NCI-H510A (cell line): ENCODE data around the gene DCDC2.
"Not testable (repeated sequence)": the region's sequence is repeated elsewhere in the genome, so short reads cannot be mapped to it uniquely, and the experiment has no call there.

ENCODE experiments used
- DNase-seq: peaks from one replicate; lab custom pipeline; 2025; lab: John Stamatoyannopoulos, UW

DCDC2 gene

GRCh38 chr6:24223115-24223919, 134.5 kb downstream of the DCDC2 start:
- no peak for DNase-seq

- no peak for DNase-seq
Measured at GRCh38 chr6:24219670-24220069, 138.2 kb downstream of the DCDC2 start.

GRCh38 chr6:24214984-24215383, 142.9 kb downstream of the DCDC2 start:
- DNase-seq = no peak

- no peak for DNase-seq
Measured at GRCh38 chr6:24207413-24207812, 150.4 kb downstream of the DCDC2 start.

- DNase-seq = no peak
Measured at GRCh38 chr6:24205020-24205492, 152.8 kb downstream of the DCDC2 start.

GRCh38 chr6:24204113-24204512, 153.7 kb downstream of the DCDC2 start:
- not testable (repeated sequence) for DNase-seq

- no peak for DNase-seq
Measured at GRCh38 chr6:24197892-24198291, 160.0 kb downstream of the DCDC2 start.

GRCh38 chr6:24195836-24196597, 161.8 kb downstream of the DCDC2 start:
- DNase-seq = no peak

GRCh38 chr6:24194978-24195700, 162.7 kb downstream of the DCDC2 start:
- no peak for DNase-seq

- DNase-seq = no peak
Measured at GRCh38 chr6:24193364-24193763, 164.5 kb downstream of the DCDC2 start.

GRCh38 chr6:24191346-24191745, 166.5 kb downstream of the DCDC2 start:
- no peak for DNase-seq

GRCh38 chr6:24188578-24189080, 169.2 kb downstream of the DCDC2 start:
- DNase-seq = no peak

- no peak for DNase-seq
Measured at GRCh38 chr6:24187965-24188577, 169.8 kb downstream of the DCDC2 start.

GRCh38 chr6:24186349-24186748, 171.5 kb downstream of the DCDC2 start:
- DNase-seq = no peak

- no peak for DNase-seq
Measured at GRCh38 chr6:24183584-24183983, 174.3 kb downstream of the DCDC2 start.

- DNase-seq = no peak
Measured at GRCh38 chr6:24157886-24158285, 200.0 kb downstream of the DCDC2 start.

- DNase-seq = no peak
Measured at GRCh38 chr6:24154121-24154520, 203.7 kb downstream of the DCDC2 start.

- DNase-seq = no peak
Measured at GRCh38 chr6:24152014-24152413, 205.8 kb downstream of the DCDC2 start.

- no peak for DNase-seq
Measured at GRCh38 chr6:24149836-24150235, 208.0 kb downstream of the DCDC2 start.

- no peak for DNase-seq
Measured at GRCh38 chr6:24149296-24149695, 208.6 kb downstream of the DCDC2 start.

GRCh38 chr6:24148684-24149083, 209.2 kb downstream of the DCDC2 start:
- no peak for DNase-seq

- no peak for DNase-seq
Measured at GRCh38 chr6:24148154-24148570, 209.7 kb downstream of the DCDC2 start.
